Hepatocyte (in vitro differentiated cells): ENCODE measurements around the gene ERBB4.

Experiments used
- CTCF ChIP-seq: fragments of 200-600 bp; sonication (generic); IDR thresholded peaks from 2 replicates; pipeline ENCODE4 v1.5.1; 2016; ENCODE audit warnings: antibody characterized with exemption, mild to moderate bottlenecking; ENCODE audit not compliant: poor library complexity
- EZH2 ChIP-seq: fragments of 200-600 bp; sonication (generic); IDR thresholded peaks from 2 replicates; pipeline ENCODE4 v1.6.1; 2016; ENCODE audit warnings: antibody characterized with exemption, mild to moderate bottlenecking, borderline replicate concordance

- no peak for TF ChIP-seq CTCF
- no peak for TF ChIP-seq EZH2
Observed at GRCh38 chr2:212345966-212346365, 192.6 kb downstream of the ERBB4 start.
